ENCODE measurements around the gene BCL2L1. TPM values are rescaled to one million over a fixed set of nuclear protein-coding genes. Genes with fewer than 3 reads are reported as not detected.

The BCL2L1 gene
- total RNA-seq: 10 to 100 TPM; 21.7 to 65.1 (median 40.4) TPM
- 10 to 100 TPM; 31.6 to 35.6 TPM for polyA plus RNA-seq
- long read RNA-seq, donor 1, transcript BCL2L1-201 (3 exons, 2,610 nt): major isoform, 20 of 68 reads
- long read RNA-seq, donor 1, transcript BCL2L1-208 (3 exons, 894 nt): minor isoform, 6 of 68 reads
- long read RNA-seq, donor 1, transcript BCL2L1-203 (2 exons, 2,578 nt): minor isoform, 5 of 68 reads
- long read RNA-seq, donor 1, partial matches to known transcripts: 0 of 68 reads
- long read RNA-seq, donor 1, other reads (novel, unspliced or antisense): 37 of 68 reads
- long read RNA-seq, donor 2, partial matches to known transcripts: 111 of 127 reads
- long read RNA-seq, donor 2, other reads (novel, unspliced or antisense): 9 of 127 reads
- long read RNA-seq, donor 3, transcript BCL2L1-201 (3 exons, 2,610 nt): major isoform, 22 of 58 reads
- long read RNA-seq, donor 3, partial matches to known transcripts: 0 of 58 reads
- long read RNA-seq, donor 3, other reads (novel, unspliced or antisense): 30 of 58 reads

- Histone ChIP-seq H3K4me3 (peak within 1 kb of the TSS; percentile 96), H3K4me1 (ENCODE audit: insufficient read depth) (peaks cover 23% of the 10 kb centered on the region), H3K36me3 (no peaks in the 10 kb centered on the region), H3K27me3 (no peaks in the 10 kb centered on the region), H3K9me3 (no peaks in the 10 kb centered on the region), H3K27ac (peak within 1 kb of the TSS; percentile 79 to 93)
- WGBS, 3 donors: 0 to 2% (median 1%) methylated on average over 38 of the region's 38 CpGs
- no peak for TF ChIP-seq POLR2A (IDR thresholded peaks at IDR 0.05)
- peak; percentile 37 to 60 (median 49) for TF ChIP-seq CTCF (IDR thresholded peaks at IDR 0.05)
- DNase-seq: peak; percentile 77 to 86 (median 80)
- intact Hi-C loops (cut with DNase I): loop anchor here in 3 of 4 donors (1.0 to 2.0 kb wide), 3 partner anchors 60 to 62 kb away; no protein-coding TSS in a partner anchor
Observed at GRCh38 chr20:31722257-31723068, at the start of gene BCL2L1. Gene BCL2L1 (minus strand): TSS chr20:31722868. CDS start chr20:31722218, 650 bp downstream.

GRCh38 chr20:31770243-31770642, 47.6 kb upstream of the BCL2L1 start:
- no peak for TF ChIP-seq POLR2A (IDR thresholded peaks at IDR 0.05)
- no peak for TF ChIP-seq CTCF (IDR thresholded peaks at IDR 0.05)
- no peak for TF ChIP-seq EP300 (IDR thresholded peaks at IDR 0.05)
- peaks cover 4% of the 10 kb centered on the region for H3K4me1 ChIP-seq (ENCODE audit: insufficient read depth)
- H3K27ac ChIP-seq: no peak overlapping the region
- WGBS, 3 donors: 25 to 56% (median 38%) methylated on average over 1 of the region's 1 CpG
- H3K27me3 ChIP-seq: no peaks in the 10 kb centered on the region
- no peaks in the 10 kb centered on the region for H3K9me3 ChIP-seq
- H3K36me3 ChIP-seq: no peaks in the 10 kb centered on the region
- intact Hi-C loops (cut with DNase I): no loop called here
- no peak overlapping the region for H3K4me3 ChIP-seq
- no peak for DNase-seq

GRCh38 chr20:31769681-31770080, 47.0 kb upstream of the BCL2L1 start:
- WGBS, 3 donors: 49 to 78% (median 65%) methylated on average over 5 of the region's 5 CpGs
- no peak for DNase-seq
- no peak overlapping the region for H3K4me3 ChIP-seq

More at GRCh38 chr20:31769681-31770080, 47.0 kb upstream of the BCL2L1 start:
- Histone ChIP-seq H3K27ac (no peak overlapping the region), H3K4me1 (ENCODE audit: insufficient read depth) (peaks cover 4% of the 10 kb centered on the region), H3K27me3 (no peaks in the 10 kb centered on the region), H3K9me3 (no peaks in the 10 kb centered on the region), H3K36me3 (no peaks in the 10 kb centered on the region)
- TF ChIP-seq CTCF (IDR thresholded peaks at IDR 0.05) (no peak), EP300 (IDR thresholded peaks at IDR 0.05) (no peak), POLR2A (IDR thresholded peaks at IDR 0.05) (no peak)
- intact Hi-C loops (cut with DNase I): no loop called here

All from ovary (tissue), 10 donors.